ENCODE data around the gene GLT8D1. TPM values are rescaled to one million over a fixed set of nuclear protein-coding genes. Genes with fewer than 3 reads are reported as not detected.

GLT8D1 gene
- total and polyA plus RNA-seq, 2 donors (not counting 1 experiment from before 2014, with no cell fraction given), result 28.1 to 28.7 TPM

GRCh38 chr3:52742418-52743041 lies 36.9 kb upstream of the GLT8D1 start:
- intact Hi-C loops (cut with micrococcal nuclease), result loop anchor here (1.0 kb wide), 3 partner anchors 57 to 304 kb away; partner anchors contain the start of gene SFMBT1
- Histone ChIP-seq H3K27ac (ENCODE audit: low read length in 2 of 2) (no peak overlapping the region), H3K36me3 (replicated peaks in 1 of 2; ENCODE audit: control extremely low read depth in 1 of 2, control insufficient read depth in 1 of 2, extremely low read depth in 1 of 2, insufficient read depth in 2 of 2, low read length in 1 of 2) (peaks cover 8 to 41% of the 10 kb centered on the region in 2 experiments), H3K4me2 (replicated peaks; ENCODE audit: low read depth, low read length, poor library complexity, severe bottlenecking) (no peak overlapping the region), H3K4me3 (ENCODE audit: control extremely low read depth in 1 of 5, extremely low read depth in 1 of 5, insufficient read depth in 1 of 5, low read depth in 2 of 5, low read length in 4 of 5) (no peak overlapping the region), H3K4me1 (ENCODE audit: control insufficient read depth in 2 of 2, insufficient read depth in 2 of 2, low read length in 2 of 2) (no peaks in the 10 kb centered on the region), H3K9ac (ENCODE audit: low read length) (no peak overlapping the region), H2AFZ (ENCODE audit: insufficient read depth, low read depth, low read length, poor library complexity, severe bottlenecking) (no peak overlapping the region), H4K20me1 (ENCODE audit: control insufficient read depth, insufficient read depth, low read length, poor library complexity, severe bottlenecking) (no peaks in the 10 kb centered on the region), H3K9me3 (ENCODE audit: control extremely low read depth in 1 of 3, control insufficient read depth in 2 of 3, insufficient read depth in 1 of 3, low read length in 2 of 3) (no peaks in the 10 kb centered on the region), H3K79me2 (ENCODE audit: control insufficient read depth, insufficient read depth, low read length) (no peaks in the 10 kb centered on the region), H3K27me3 (replicated peaks in 1 of 4; ENCODE audit: control extremely low read depth in 1 of 4, control insufficient read depth in 3 of 4, insufficient read depth in 4 of 4, low read length in 3 of 4) (no peaks in the 10 kb centered on the region)
- ChIA-PET POLR2A (no interaction called here), CTCF (interaction anchor here (0.6 to 3.2 kb wide), 9 partner anchors 16 to 608 kb away, joined by 3 to 18 read pairs (median 5); no protein-coding TSS in a partner anchor)
- no peak overlapping the region for H3K4me3 Mint-ChIP-seq
- no peaks in the 10 kb centered on the region for H3K9me3 Mint-ChIP-seq (ENCODE audit: insufficient read depth)
- no peak for TF ChIP-seq EZH2 (IDR thresholded peaks at IDR 0.05; ENCODE audit: borderline replicate concordance, insufficient read depth, low read depth, low read length, poor library complexity, severe bottlenecking)
- peak; percentile 77 for TF ChIP-seq CTCF (IDR thresholded peaks at IDR 0.05)
- H3K27ac Mint-ChIP-seq, result no peak overlapping the region
- 90% methylated on average over 2 of the region's 3 CpGs for WGBS (ENCODE audit: insufficient coverage)
- H3K4me1 Mint-ChIP-seq, result no peaks in the 10 kb centered on the region
- no peak for ATAC-seq (ENCODE audit: low read depth)
- no peaks in the 10 kb centered on the region for H3K27me3 Mint-ChIP-seq
- DNase-seq, result peak; percentile 58

GRCh38 chr3:52739730-52740129 lies 34.1 kb upstream of the GLT8D1 start:
- Histone ChIP-seq H3K4me1 (ENCODE audit: control insufficient read depth in 2 of 2, insufficient read depth in 2 of 2, low read length in 2 of 2) (no peaks in the 10 kb centered on the region), H3K27me3 (replicated peaks in 1 of 4; ENCODE audit: control extremely low read depth in 1 of 4, control insufficient read depth in 3 of 4, insufficient read depth in 4 of 4, low read length in 3 of 4) (no peaks in the 10 kb centered on the region), H3K4me3 (ENCODE audit: control extremely low read depth in 1 of 5, extremely low read depth in 1 of 5, insufficient read depth in 1 of 5, low read depth in 2 of 5, low read length in 4 of 5) (no peak overlapping the region), H3K27ac (ENCODE audit: low read length in 2 of 2) (no peak overlapping the region), H3K36me3 (replicated peaks in 1 of 2; ENCODE audit: control extremely low read depth in 1 of 2, control insufficient read depth in 1 of 2, extremely low read depth in 1 of 2, insufficient read depth in 2 of 2, low read length in 1 of 2) (peaks cover 10 to 30% of the 10 kb centered on the region in 2 experiments), H3K79me2 (ENCODE audit: control insufficient read depth, insufficient read depth, low read length) (no peaks in the 10 kb centered on the region), H3K4me2 (replicated peaks; ENCODE audit: low read depth, low read length, poor library complexity, severe bottlenecking) (no peak overlapping the region), H3K9me3 (ENCODE audit: control extremely low read depth in 1 of 3, control insufficient read depth in 2 of 3, insufficient read depth in 1 of 3, low read length in 2 of 3) (no peaks in the 10 kb centered on the region), H2AFZ (ENCODE audit: insufficient read depth, low read depth, low read length, poor library complexity, severe bottlenecking) (no peak overlapping the region), H4K20me1 (ENCODE audit: control insufficient read depth, insufficient read depth, low read length, poor library complexity, severe bottlenecking) (no peaks in the 10 kb centered on the region), H3K9ac (ENCODE audit: low read length) (no peak overlapping the region)
- WGBS (ENCODE audit: insufficient coverage), result 83% methylated on average over 1 of the region's 1 CpG
- no peak overlapping the region for H3K4me3 Mint-ChIP-seq
- DNase-seq (no peak), ATAC-seq (ENCODE audit: low read depth) (no peak)
- ChIA-PET CTCF (interaction anchor here (0.9 to 1.1 kb wide), 2 partner anchors 29 to 334 kb away, joined by 3 read pairs; no protein-coding TSS in a partner anchor), POLR2A (no interaction called here)
- intact Hi-C loops (cut with micrococcal nuclease), result no loop called here
- no peaks in the 10 kb centered on the region for H3K27me3 Mint-ChIP-seq
- H3K27ac Mint-ChIP-seq, result no peak overlapping the region
- no peak for TF ChIP-seq CTCF (IDR thresholded peaks at IDR 0.05)
- TF ChIP-seq EZH2 (IDR thresholded peaks at IDR 0.05; ENCODE audit: borderline replicate concordance, insufficient read depth, low read depth, low read length, poor library complexity, severe bottlenecking), result no peak
- no peaks in the 10 kb centered on the region for H3K9me3 Mint-ChIP-seq (ENCODE audit: insufficient read depth)
- no peaks in the 10 kb centered on the region for H3K4me1 Mint-ChIP-seq
